Nephron (organoid): ENCODE measurements around the gene KIF26A.

Source experiments
- H3K27ac Mint-ChIP-seq, 3 experiments: 2 replicates each; pipeline ENCODE4 v1.8.0; 2020; ENCODE audit warnings: mixed read lengths in 3 of 3, mild to moderate bottlenecking in 2 of 3, moderate library complexity in 1 of 3
- H3K27me3 Mint-ChIP-seq: 2 replicates; pipeline ENCODE4 v1.8.0; 2021; ENCODE audit warnings: low read depth, mild to moderate bottlenecking, moderate library complexity, mixed read lengths
- H3K36me3 Mint-ChIP-seq: 2 replicates; pipeline ENCODE4 v1.8.0; 2020; ENCODE audit warnings: low read depth, mixed read lengths
- H3K4me1 Mint-ChIP-seq: 2 replicates; pipeline ENCODE4 v1.8.0; 2020; ENCODE audit warnings: mixed read lengths
- H3K4me3 Mint-ChIP-seq, 3 experiments: 2 replicates each; pipeline ENCODE4 v1.8.0; 2020; ENCODE audit warnings: mild to moderate bottlenecking in 3 of 3, mixed read lengths in 3 of 3, moderate library complexity in 2 of 3
- H3K9me3 Mint-ChIP-seq: 2 replicates; pipeline ENCODE4 v1.8.0; 2020; ENCODE audit warnings: mixed read lengths
- CTCF ChIP-seq, 3 experiments: fragments of 200-600 bp; sonication (generic); IDR thresholded peaks; one replicate each; pipeline ENCODE4 v1.5.0; 2021; ENCODE audit warnings: antibody characterized with exemption in 3 of 3; ENCODE audit not compliant: unreplicated experiment in 3 of 3

KIF26A gene

GRCh38 chr14:104181761-104182530 is 43.6 kb downstream of the KIF26A start:
- Mint-ChIP-seq H3K9me3 (no peaks in the 10 kb centered on the region), H3K4me3 (no peak overlapping the region), H3K36me3 (no peaks in the 10 kb centered on the region), H3K27ac (no peak overlapping the region), H3K4me1 (peaks cover 6% of the 10 kb centered on the region), H3K27me3 (peaks cover 7% of the 10 kb centered on the region)
- no peak for TF ChIP-seq CTCF (IDR thresholded peaks at IDR 0.05; ENCODE audit: unreplicated experiment in 3 of 3)

- Mint-ChIP-seq H3K27me3 (peaks cover 7% of the 10 kb centered on the region), H3K27ac (no peak overlapping the region), H3K4me3 (no peak overlapping the region), H3K9me3 (no peaks in the 10 kb centered on the region), H3K4me1 (peaks cover 6% of the 10 kb centered on the region), H3K36me3 (no peaks in the 10 kb centered on the region)
- TF ChIP-seq CTCF (IDR thresholded peaks at IDR 0.05; ENCODE audit: unreplicated experiment in 3 of 3), result no peak
Measured at GRCh38 chr14:104182857-104183425, 44.6 kb downstream of the KIF26A start.

- Mint-ChIP-seq H3K27ac (no peak overlapping the region), H3K4me3 (no peak overlapping the region), H3K36me3 (no peaks in the 10 kb centered on the region), H3K27me3 (peaks cover 7% of the 10 kb centered on the region), H3K4me1 (peaks cover 6% of the 10 kb centered on the region), H3K9me3 (no peaks in the 10 kb centered on the region)
- no peak for TF ChIP-seq CTCF (IDR thresholded peaks at IDR 0.05; ENCODE audit: unreplicated experiment in 3 of 3)
Measured at GRCh38 chr14:104183796-104184195, 45.4 kb downstream of the KIF26A start.

- Mint-ChIP-seq H3K27ac (no peak overlapping the region), H3K4me3 (no peak overlapping the region), H3K9me3 (no peaks in the 10 kb centered on the region), H3K36me3 (no peaks in the 10 kb centered on the region), H3K27me3 (peaks cover 11% of the 10 kb centered on the region), H3K4me1 (peaks cover 6% of the 10 kb centered on the region)
- TF ChIP-seq CTCF (IDR thresholded peaks at IDR 0.05; ENCODE audit: unreplicated experiment in 3 of 3), result no peak
Measured at GRCh38 chr14:104184506-104184905, 46.1 kb downstream of the KIF26A start.

- Mint-ChIP-seq H3K9me3 (no peaks in the 10 kb centered on the region), H3K27me3 (peaks cover 11% of the 10 kb centered on the region), H3K4me3 (no peak overlapping the region), H3K36me3 (no peaks in the 10 kb centered on the region), H3K27ac (no peak overlapping the region), H3K4me1 (peaks cover 6% of the 10 kb centered on the region)
- no peak for TF ChIP-seq CTCF (IDR thresholded peaks at IDR 0.05; ENCODE audit: unreplicated experiment in 3 of 3)
Measured at GRCh38 chr14:104184911-104185499, 46.6 kb downstream of the KIF26A start.
